GM18517 (cell line): ENCODE measurements around the gene OR4D6.

ENCODE experiments used
- ATAC-seq: cut with Tn5 transposase; IDR thresholded peaks from one replicate; pipeline ENCODE4 v1.9.1; 2021; ENCODE audit warnings: mild to moderate bottlenecking, moderate library complexity; ENCODE audit not compliant: unreplicated experiment

OR4D6 gene

GRCh38 chr11:59503276-59503675 lies 46.5 kb downstream of the OR4D6 start, which contains the start of gene OR4D11:
TSS of gene OR4D11 (plus strand) at chr11:59503576. CDS start at chr11:59503576, 0 bp downstream.
- no peak for ATAC-seq
